ENCODE data around the gene COL4A1. TPM values are rescaled to one million over a fixed set of nuclear protein-coding genes. Genes with fewer than 3 reads are reported as not detected.

COL4A1 gene
- total RNA-seq, 3 donors from 2014 or later, result 118 to 1,008 (median 370) TPM

GRCh38 chr13:110272227-110272626 is 34.7 kb downstream of the COL4A1 start:
- intact Hi-C loops (cut with DNase I; ENCODE audit: low total_unique reads), result no loop called here
- no peak overlapping the region for H3K4me3 ChIP-seq
- H3K27me3 ChIP-seq, result no peaks in the 10 kb centered on the region
- no peaks in the 10 kb centered on the region for H3K36me3 ChIP-seq
- TF ChIP-seq POLR2A (IDR thresholded peaks at IDR 0.05), result no peak
- TF ChIP-seq POLR2AphosphoS5 (IDR thresholded peaks at IDR 0.05), result no peak
- TF ChIP-seq, protein P1, sequence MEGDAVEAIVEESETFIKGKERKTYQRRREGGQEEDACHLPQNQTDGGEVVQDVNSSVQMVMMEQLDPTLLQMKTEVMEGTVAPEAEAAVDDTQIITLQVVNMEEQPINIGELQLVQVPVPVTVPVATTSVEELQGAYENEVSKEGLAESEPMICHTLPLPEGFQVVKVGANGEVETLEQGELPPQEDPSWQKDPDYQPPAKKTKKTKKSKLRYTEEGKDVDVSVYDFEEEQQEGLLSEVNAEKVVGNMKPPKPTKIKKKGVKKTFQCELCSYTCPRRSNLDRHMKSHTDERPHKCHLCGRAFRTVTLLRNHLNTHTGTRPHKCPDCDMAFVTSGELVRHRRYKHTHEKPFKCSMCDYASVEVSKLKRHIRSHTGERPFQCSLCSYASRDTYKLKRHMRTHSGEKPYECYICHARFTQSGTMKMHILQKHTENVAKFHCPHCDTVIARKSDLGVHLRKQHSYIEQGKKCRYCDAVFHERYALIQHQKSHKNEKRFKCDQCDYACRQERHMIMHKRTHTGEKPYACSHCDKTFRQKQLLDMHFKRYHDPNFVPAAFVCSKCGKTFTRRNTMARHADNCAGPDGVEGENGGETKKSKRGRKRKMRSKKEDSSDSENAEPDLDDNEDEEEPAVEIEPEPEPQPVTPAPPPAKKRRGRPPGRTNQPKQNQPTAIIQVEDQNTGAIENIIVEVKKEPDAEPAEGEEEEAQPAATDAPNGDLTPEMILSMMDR (IDR thresholded peaks at IDR 0.05), result no peak
- no peak for DNase-seq (ENCODE audit: low spot score in 2 of 2)
- no peaks in the 10 kb centered on the region for H3K4me1 ChIP-seq
- no peak overlapping the region for H3K27ac ChIP-seq
- H3K9me3 ChIP-seq, result no peaks in the 10 kb centered on the region

DNA sequence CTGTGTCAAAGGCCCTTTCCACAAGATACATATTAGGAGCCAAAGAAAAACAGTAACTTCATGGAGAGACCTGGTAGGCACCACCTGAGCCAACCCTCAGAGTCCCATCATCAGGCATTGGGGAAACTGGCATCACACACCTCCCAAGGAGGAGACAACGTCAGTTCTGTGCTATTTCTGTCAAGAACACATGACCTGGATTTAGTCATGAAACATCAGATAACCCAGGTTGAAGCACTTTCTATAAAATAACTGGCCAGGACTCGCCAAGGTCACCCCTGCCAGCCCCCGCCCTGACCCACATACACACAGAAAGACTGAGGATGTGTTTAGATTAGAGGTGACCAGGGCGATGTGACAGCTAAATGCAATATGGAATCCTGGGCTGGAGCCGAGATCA is 35.6 kb downstream of the COL4A1 start:
- TF ChIP-seq POLR2A (IDR thresholded peaks at IDR 0.05) (no peak), POLR2AphosphoS5 (IDR thresholded peaks at IDR 0.05) (no peak)
- TF ChIP-seq, protein P1 (IDR thresholded peaks at IDR 0.05), result no peak
- no peak overlapping the region for H3K27ac ChIP-seq
- no peak for DNase-seq (ENCODE audit: low spot score in 2 of 2)
- intact Hi-C loops (cut with DNase I; ENCODE audit: low total_unique reads), result no loop called here
- no peaks in the 10 kb centered on the region for H3K36me3 ChIP-seq
- no peak overlapping the region for H3K4me3 ChIP-seq
- no peaks in the 10 kb centered on the region for H3K4me1 ChIP-seq
- no peaks in the 10 kb centered on the region for H3K27me3 ChIP-seq
- no peaks in the 10 kb centered on the region for H3K9me3 ChIP-seq

GRCh38 chr13:110270507-110270906 is 36.5 kb downstream of the COL4A1 start:
- Histone ChIP-seq H3K9me3 (no peaks in the 10 kb centered on the region), H3K4me3 (no peak overlapping the region), H3K27ac (no peak overlapping the region), H3K4me1 (no peaks in the 10 kb centered on the region), H3K27me3 (no peaks in the 10 kb centered on the region), H3K36me3 (no peaks in the 10 kb centered on the region)
- no peak for DNase-seq (ENCODE audit: low spot score in 2 of 2)
- TF ChIP-seq POLR2A (IDR thresholded peaks at IDR 0.05) (no peak), POLR2AphosphoS5 (IDR thresholded peaks at IDR 0.05) (no peak)
- TF ChIP-seq, protein P1 (IDR thresholded peaks at IDR 0.05), result no peak
- intact Hi-C loops (cut with DNase I; ENCODE audit: low total_unique reads), result no loop called here

DNA sequence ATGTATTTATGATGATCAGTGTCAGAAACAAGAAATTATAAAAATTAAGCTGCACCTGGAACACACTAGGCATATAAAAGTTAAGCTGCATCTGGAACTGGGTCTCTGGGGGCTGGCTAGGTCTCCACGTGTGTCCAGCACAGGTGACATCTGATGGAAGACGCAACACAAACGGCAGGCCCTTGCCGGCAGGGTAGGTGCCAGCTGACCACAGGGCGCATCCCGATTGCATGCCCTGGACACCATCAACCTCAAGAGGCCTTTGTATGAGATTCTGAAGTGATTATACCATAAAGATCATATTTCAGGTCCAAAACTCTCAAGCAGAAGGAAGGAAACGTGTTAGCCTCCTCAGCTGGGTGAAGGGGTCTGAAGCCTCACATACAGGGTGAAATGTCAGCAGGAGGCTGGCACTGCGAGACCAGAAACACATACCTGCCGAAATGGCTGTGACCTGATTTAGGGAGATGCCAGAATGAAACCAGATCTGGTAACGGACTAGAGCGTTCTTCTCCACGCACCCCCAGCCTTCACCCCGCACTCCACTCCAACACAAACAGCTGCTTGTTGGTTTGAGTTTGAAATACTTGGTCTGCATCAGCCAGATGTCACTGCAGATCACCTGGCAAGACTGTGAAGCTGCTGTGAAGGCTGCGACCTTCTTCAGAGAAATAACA is 37.3 kb downstream of the COL4A1 start:
- DNase-seq (ENCODE audit: low spot score in 2 of 2), result no peak
- Histone ChIP-seq H3K27me3 (no peaks in the 10 kb centered on the region), H3K27ac (no peak overlapping the region), H3K4me1 (peaks cover 0 to 3% of the 10 kb centered on the region in 2 donors), H3K4me3 (no peak overlapping the region), H3K9me3 (no peaks in the 10 kb centered on the region), H3K36me3 (no peaks in the 10 kb centered on the region)
- TF ChIP-seq, protein P1 (IDR thresholded peaks at IDR 0.05), result no peak
- intact Hi-C loops (cut with DNase I; ENCODE audit: low total_unique reads), result no loop called here

GRCh38 chr13:110268576-110269185 is 38.3 kb downstream of the COL4A1 start:
- TF ChIP-seq POLR2A (IDR thresholded peaks at IDR 0.05) (no peak), POLR2AphosphoS5 (IDR thresholded peaks at IDR 0.05) (no peak)
- TF ChIP-seq, protein P1 (IDR thresholded peaks at IDR 0.05), result no peak
- Histone ChIP-seq H3K27me3 (no peaks in the 10 kb centered on the region), H3K36me3 (no peaks in the 10 kb centered on the region), H3K27ac (no peak overlapping the region), H3K9me3 (no peaks in the 10 kb centered on the region), H3K4me3 (no peak overlapping the region), H3K4me1 (peaks cover 3 to 6% of the 10 kb centered on the region in 2 donors)
- no peak for DNase-seq (ENCODE audit: low spot score in 2 of 2)
- intact Hi-C loops (cut with DNase I; ENCODE audit: low total_unique reads), result no loop called here
